Muscle of back (tissue), 11 donors: ENCODE data around the gene SRCIN1. TPM values are rescaled to one million over a fixed set of nuclear protein-coding genes. Genes with fewer than 3 reads are reported as not detected.
A peak's percentile ranks its signal among the peaks of the same experiment; 100 is the strongest.
"Not testable (repeated sequence)": the region's sequence is repeated elsewhere in the genome, so short reads cannot be mapped to it uniquely, and the experiment has no call there.

ENCODE experiments used
- DNase-seq, 3 donors: peaks; one replicate each; pipeline versions ENCODE4 v3.0.0 to v3.0.0-alpha.2; 2013
- polyA plus RNA-seq, 10 donors: library from polyadenylated mRNA; unstranded; fragments of 120-200 nt; gene quantifications; one replicate each; pipeline ENCODE4 v1.2.1, GENCODE V29; 2013; ENCODE audit not compliant: insufficient read length in 10 of 10

The SRCIN1 gene
- polyA plus RNA-seq, 10 donors, result 0.82 to 2.2 (median 1.2) TPM

- no peak for DNase-seq
Observed at GRCh38 chr17:38544839-38545209, 60.9 kb downstream of the SRCIN1 start.

- no peak for DNase-seq
Observed at GRCh38 chr17:38544175-38544838, 61.4 kb downstream of the SRCIN1 start.

GRCh38 chr17:38543403-38544174 lies 62.2 kb downstream of the SRCIN1 start:
- DNase-seq, result no peak

GRCh38 chr17:38542286-38542685 lies 63.5 kb downstream of the SRCIN1 start:
- DNase-seq, result no peak

GRCh38 chr17:38541281-38541680 lies 64.5 kb downstream of the SRCIN1 start:
- no peak for DNase-seq

- no peak for DNase-seq
Observed at GRCh38 chr17:38540514-38541045, 65.2 kb downstream of the SRCIN1 start.

GRCh38 chr17:38539386-38539785 lies 66.4 kb downstream of the SRCIN1 start:
- DNase-seq, result no peak

GRCh38 chr17:38538906-38539305 lies 66.8 kb downstream of the SRCIN1 start:
- no peak for DNase-seq

- no peak for DNase-seq
Observed at GRCh38 chr17:38536661-38537060, 69.1 kb downstream of the SRCIN1 start.

- DNase-seq, result no peak
Observed at GRCh38 chr17:38535886-38536285, 69.9 kb downstream of the SRCIN1 start.

GRCh38 chr17:38534498-38534885 lies 71.3 kb downstream of the SRCIN1 start:
- no peak for DNase-seq

- no peak for DNase-seq
Observed at GRCh38 chr17:38533866-38534497, 71.8 kb downstream of the SRCIN1 start.

- DNase-seq, result no peak
Observed at GRCh38 chr17:38533241-38533640, 72.5 kb downstream of the SRCIN1 start.

- DNase-seq, result no peak
Observed at GRCh38 chr17:38532451-38532850, 73.3 kb downstream of the SRCIN1 start.

GRCh38 chr17:38531761-38532160 lies 74.0 kb downstream of the SRCIN1 start:
- not testable (repeated sequence) for DNase-seq

- DNase-seq, result not testable (repeated sequence)
Observed at GRCh38 chr17:38530856-38531255, 74.9 kb downstream of the SRCIN1 start.

- DNase-seq, result not testable (repeated sequence)
Observed at GRCh38 chr17:38528141-38528540, 77.6 kb downstream of the SRCIN1 start.

GRCh38 chr17:38526526-38526925 lies 79.2 kb downstream of the SRCIN1 start:
- not testable (repeated sequence) for DNase-seq

- DNase-seq, result no peak
Observed at GRCh38 chr17:38512473-38513058, 93.2 kb downstream of the SRCIN1 start.

- peak in 2 of 3 donors; percentile 20 to 47 for DNase-seq
Observed at GRCh38 chr17:38511150-38512108, 94.3 kb downstream of the SRCIN1 start.
